RPMI8226 (cell line): Measurements from ENCODE around the gene UBE2G2.
A peak's percentile ranks its signal among the peaks of the same experiment; 100 is the strongest.

Experiments used
- DNase-seq: peaks from one replicate; pipeline ENCODE4 v3.0.0-alpha.2; 2015

The UBE2G2 gene

DNA sequence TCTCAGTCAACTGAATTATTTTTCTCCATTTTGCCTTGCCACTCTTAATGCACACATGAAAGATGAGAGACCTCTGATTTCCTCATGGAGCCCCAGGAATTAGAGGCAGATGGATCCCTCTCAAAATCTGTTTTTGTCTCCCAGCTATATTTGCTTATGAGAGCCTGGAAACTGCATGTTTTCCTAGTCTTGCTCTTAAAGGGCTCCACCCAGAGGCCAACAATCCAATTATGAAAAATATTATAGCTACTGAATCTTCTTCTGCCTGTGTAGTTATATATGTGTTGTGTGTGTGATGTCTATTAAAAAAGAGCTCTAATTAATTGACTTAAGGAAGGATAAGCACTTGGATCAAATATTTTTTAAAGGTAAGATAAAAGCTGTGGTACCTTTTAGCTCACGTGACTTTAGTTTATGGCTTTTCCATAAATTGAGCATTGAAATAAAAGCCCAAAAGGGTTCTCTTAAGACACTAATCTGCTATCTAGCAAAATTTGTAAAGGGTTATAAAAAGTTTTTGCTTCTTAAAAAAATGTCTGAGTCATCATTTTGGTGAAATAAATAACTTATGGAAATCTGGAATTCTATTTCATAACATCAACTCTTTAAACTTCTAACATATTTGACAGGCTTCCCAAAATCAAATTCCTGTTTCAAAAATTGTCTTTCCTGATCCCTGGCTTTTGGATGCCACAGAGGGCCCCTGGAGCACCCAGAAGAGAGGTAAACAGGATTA is 59.0 kb downstream of the UBE2G2 start:
- peak; percentile 47 for DNase-seq

DNA sequence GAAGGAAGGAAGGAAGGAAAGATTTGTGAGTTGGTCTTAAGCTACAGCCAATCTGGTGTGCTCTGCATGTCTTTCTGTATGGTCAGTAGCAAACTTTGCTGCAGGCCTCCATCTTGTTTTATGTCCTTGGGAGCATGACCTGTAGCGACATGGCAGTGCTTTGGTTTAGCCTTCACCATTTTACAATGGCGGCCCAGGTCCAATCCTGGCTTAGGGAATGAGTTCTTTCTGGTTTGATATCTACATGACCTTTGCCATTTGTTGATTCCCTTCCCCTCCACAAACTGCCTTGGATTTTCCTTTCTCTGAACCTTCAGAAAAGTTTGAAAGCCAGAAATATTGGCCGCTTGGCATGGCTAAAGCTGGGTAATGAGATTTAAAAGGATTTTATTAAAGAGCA is 59.7 kb downstream of the UBE2G2 start:
- no peak for DNase-seq

DNA sequence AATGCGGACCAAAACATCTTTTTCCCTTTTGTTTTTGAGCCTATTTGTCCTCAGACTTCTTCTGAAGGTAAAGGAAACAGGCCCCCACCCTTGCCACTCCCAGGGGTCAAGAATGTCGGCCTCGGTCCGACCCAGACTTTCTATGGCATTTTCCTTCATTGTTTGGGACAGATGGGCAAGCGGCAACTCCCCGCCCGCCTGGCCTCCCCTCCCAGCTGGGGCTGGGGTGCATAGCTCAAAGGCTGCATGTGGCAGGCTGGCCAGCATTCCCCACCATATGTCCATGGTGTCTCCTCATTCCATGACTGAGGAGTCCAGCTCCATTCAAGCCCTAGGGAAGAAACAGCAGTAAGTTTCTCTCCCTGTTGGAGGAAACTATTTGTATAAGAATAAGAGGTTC is 60.9 kb downstream of the UBE2G2 start:
- DNase-seq, result no peak

DNA sequence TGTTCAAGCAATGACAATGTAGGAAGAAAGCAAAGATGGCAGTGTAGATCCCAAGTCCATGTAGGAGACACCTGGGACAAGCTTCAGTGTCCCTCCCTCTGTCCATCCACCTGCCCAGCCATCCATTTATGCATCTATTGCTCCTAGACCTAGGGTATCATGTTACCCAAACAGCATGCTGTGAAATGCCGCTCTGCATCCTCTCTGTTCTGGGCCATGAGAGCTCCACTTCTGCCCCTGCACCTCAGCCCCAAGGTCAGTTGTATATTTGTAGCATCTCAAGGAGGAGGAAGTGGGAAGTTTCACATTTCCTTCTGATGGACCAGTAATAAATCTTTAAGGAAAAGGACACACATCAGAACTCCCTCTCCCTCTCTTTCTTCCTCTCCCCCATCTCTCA is 62.3 kb downstream of the UBE2G2 start:
- no peak for DNase-seq

DNA sequence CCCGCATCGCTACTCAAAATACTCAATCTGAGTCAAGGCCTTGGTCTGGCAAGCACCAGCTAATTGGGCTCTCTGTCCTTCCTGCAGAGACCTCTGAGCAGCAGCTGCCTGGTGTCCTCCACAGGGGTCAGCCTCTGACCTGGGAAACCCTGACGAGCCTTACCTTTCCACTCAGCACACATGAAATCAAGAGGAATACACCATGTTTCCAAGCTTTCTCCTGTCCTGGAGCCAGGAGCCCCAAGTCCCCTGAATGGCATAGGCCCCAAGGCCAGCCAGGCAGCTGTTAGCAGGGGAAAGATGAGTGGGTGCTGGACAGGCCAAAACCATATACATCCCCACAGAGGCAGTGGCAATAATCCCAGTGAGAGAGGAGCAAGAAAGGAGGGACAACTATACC is 63.0 kb downstream of the UBE2G2 start:
- no peak for DNase-seq

DNA sequence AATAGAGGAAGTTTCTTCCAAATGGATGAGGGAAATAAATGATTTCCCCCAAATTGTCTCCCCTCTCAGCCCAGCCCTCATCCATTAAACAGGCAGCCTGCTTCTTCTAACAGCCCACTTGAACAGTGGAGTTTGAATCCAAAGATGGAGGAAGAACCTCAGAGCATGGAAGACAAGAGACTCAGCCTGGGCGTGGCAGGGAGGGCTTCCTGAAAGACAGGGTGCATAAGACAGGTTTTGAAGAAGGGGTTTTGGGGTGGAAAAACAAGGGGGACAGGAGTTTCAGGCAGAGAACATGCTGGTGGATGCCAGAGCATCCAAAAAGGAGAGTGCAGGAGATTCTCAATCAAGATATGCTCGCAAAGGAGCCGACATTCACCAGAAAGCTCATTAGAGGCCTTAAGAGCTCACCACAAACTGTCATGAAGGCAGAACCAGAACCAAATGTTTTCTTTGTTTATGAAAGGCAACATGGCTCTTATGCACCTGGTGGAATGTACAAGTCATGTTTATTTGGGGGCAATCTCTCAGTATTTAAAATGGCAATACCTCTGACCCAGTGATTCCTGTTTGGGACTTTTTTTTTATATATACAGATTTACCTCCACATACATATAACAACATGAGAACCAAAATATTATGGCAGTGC is 63.8 kb downstream of the UBE2G2 start:
- DNase-seq, result peak; percentile 49

DNA sequence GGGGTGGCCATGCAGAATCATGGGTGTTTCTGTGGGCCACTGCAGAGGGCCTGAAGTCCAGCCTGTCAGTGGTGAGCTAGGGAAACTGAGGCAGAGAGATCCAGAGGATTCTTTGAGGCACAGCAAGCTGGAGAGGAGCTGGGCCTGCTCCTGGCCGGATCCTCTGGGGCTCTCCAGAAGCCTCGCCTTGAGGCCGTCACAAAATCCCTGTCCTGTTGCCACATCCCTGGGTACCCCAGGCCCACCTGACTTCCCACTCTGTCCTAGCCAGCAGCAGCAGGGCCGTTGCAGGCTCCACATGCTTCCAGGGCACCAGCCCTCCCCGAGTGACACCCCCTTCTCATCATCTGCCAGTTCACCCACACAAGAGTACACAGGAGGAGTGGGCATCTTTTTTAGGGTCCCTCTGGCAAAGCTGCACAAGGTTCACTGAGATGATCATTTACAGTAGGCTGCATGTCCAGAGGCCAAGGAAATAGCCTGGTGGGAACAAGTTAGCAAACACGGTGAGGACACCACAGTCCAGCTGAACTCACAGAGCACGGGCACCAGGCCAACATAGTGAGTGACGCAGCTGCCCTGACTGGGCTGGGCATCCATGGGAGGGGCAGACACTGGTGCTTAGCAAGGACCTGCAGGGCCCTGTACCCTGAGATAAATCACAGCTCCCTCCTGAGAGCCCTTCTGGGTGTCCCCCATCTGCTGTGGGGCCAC is 65.2 kb downstream of the UBE2G2 start:
- no peak for DNase-seq

DNA sequence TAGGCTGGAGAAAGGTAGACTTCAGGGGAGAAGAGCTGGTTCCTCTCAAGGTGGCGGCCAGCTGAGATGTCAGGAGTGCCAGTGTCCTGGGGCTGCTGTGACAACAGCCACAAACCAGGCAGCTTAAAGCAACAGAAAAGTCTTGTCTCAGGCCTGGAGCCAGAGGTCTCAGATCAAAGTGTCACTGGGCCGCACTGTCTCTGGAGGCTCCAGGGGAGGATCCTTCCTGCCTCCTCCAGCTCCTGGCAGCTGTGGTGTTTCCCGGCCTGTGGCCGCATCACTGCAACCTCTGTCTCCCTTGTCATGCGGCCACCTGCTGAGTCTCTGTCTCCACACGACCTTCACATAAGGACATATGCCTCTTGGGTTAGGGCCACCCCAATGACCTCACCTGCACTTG is 65.8 kb downstream of the UBE2G2 start:
- DNase-seq, result no peak

DNA sequence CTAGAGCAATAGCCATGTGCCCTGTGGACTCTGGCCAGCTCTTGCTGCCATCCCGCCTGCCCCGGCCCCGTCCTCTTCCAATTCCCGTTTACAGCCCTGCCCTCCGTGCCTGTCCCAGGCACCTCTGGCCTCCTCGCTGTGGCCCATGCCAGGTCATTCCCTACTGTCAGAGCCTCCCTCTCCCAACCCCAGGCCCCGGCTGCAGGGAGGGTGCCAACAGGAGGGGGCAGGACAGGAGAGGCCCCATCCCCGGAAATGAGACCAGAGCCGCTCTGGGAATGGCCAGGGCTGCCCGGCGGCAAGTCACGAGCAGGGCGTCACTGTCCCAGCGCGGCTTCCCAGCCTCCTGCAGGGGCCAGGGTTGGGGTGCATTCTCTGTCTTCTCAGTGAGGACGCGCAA is 66.8 kb downstream of the UBE2G2 start:
- DNase-seq, result no peak

DNA sequence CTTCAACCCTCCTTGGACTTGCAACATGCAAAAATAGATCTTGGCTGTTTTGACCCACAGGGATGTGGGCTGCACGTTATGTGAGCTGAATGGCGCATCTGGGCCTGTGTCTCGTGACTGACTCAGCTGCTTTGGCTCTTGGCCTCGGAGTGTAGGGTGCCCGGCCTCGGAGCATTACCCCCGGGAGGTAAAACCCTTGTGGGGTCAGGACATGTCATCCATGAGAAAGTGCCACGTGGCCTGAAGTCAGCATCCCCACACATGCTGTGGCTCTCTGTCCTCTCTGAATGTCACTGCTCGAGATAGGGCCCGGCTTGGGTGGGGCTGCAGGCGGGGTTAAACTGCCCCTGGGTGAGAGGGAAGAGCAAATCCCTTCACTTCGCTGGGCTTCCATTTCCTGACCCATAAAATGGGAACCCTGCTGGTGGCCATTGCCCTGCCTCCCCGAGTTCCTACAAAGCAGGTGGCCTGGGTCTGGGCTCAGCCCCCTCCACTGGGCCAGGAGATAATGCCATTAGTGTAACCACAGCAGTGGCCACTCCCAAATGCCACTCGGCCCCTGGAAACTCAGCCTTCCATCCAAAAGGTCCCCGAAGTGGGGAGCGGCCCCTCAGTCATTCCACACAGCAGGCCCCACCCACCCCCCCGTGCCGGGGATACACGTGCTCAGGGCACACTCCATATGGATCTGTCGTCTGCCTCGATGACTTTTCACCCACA is 67.4 kb downstream of the UBE2G2 start:
- DNase-seq, result no peak

DNA sequence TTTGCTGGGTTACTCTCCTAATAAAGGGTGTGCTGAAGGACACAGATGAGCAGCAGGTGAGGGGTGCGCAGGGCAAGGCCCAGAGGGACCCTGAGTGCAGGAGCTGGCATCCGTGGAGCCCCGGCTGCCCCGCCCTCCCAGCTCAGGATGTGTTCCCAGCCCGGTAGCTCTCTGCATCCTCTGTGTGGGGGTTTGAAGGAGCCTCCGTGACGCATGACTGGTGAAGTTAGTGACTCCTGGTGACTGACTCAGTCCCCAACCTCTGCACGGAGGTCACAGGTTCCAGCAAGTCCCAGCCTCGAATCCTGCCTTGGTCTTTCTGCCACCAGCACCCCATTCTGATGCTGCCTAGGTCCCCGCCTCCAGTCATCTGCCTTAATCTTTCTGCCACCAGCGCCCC is 68.7 kb downstream of the UBE2G2 start:
- DNase-seq, result no peak

DNA sequence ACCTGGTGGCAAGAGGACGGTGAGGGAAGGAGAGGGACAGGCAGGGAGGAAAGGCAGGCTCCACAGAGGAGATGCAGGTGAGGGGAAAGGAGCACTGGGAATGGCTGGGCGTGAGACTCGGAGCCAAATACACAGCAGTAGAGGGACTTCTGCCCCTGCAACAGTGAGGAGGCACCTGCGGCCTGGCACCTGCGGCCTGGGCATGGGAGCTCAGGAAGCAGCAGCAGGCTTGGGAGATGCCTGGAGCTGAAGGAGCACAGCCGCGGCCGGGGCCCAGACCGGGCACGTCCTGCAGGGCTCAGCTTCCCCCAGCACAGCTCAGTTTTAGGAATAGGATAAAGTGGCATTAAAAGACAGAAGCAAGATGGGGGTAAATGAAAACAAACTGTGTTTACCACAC is 69.4 kb downstream of the UBE2G2 start:
- no peak for DNase-seq

DNA sequence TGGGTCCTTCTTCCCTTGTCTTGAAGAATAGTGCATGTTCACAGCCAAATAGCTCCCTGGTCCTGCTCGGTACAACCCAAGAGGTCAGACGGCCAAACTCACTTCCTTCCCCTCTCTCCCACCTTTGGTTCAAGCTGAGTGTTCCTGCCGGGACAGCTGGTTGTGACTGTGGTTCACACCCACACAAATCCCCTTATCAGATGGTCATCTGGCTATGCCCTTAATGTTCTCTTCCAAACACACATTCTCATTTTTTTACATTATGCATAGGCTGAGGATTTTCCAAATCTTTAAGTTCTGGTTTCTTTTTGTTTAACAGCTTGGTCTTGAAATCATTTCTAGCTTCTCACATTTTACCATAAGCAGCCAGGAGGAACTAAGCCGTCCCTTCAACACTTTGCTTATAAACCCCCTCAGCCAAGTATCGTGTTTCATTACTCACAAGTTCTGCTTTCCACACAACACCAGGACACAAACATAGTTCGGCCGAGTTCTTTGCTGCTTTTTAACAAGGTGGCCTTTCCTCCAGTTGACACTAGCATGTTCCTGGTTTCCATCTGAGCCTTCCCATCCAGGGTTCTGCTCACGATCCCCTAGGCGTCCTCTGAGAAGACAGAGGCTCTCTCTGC is 70.6 kb downstream of the UBE2G2 start:
- DNase-seq, result no peak

DNA sequence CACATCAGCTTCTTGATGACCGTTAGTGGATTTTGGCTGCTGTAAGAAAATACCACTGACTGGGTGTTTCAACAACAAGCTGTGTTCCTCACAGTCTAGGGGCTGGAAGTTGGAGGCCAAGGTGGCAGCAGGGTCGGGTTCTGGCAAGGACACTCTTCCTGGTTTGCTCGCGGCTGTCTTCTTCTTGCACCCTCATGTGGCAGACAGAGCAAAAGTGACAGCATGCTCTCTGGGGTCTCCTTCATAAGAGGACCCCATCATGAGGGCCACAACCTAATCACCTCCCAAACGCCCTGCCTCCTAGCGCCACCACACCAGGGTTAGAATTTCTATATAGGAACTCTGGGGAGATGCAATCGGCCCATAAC is 71.6 kb downstream of the UBE2G2 start:
- no peak for DNase-seq

DNA sequence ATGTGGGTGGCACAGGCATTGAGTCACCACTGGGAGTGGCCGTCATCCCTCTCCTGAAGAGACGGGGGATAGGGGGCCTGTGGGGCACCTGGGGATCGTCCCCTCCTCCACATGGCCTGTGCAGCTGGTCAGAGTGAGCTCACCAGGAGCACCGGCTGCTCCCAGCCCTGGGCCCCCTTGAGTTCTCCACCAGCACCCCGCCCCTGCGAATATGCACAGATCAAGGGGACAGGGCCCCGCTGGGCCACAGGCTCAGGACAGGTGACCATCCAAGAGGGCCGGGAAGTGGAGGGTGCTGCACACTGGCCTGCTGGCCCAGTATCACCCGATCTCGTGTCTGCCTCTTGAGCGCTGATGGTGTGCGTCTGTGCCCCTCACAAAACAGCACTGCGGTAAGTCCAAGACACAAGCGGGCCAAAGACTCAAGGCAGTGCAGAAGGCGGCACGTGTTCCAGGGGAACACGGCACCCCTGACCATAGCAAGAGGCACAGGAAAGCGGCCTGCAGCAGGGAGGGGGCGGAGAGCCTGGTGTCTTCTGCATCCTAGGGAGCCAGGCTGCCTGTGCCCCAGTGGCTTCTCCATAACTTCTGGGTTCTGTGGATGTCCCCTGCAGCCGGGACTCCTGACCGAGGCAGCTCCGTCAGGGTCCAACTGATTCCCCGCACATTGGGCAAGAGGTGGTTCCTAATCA is 72.1 kb downstream of the UBE2G2 start:
- DNase-seq, result no peak

DNA sequence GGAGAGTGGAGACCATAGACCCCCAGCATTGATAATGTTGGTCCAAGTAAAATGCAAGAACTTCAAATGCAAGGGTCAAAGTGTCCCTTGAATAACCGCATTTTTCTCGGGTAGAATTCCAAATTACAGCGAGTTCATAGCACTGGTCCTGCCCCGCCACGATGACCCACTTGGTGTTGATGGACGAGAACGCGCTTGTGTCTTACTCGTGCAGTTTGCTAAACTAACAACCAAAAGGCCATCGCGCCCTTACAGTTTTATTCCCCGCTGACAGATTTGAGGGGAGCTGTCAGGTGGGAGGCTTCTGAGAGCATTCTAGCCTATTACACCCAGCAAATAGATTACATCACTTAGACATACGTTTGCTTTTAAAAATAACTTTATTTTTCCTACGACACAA is 72.9 kb downstream of the UBE2G2 start:
- DNase-seq, result no peak

DNA sequence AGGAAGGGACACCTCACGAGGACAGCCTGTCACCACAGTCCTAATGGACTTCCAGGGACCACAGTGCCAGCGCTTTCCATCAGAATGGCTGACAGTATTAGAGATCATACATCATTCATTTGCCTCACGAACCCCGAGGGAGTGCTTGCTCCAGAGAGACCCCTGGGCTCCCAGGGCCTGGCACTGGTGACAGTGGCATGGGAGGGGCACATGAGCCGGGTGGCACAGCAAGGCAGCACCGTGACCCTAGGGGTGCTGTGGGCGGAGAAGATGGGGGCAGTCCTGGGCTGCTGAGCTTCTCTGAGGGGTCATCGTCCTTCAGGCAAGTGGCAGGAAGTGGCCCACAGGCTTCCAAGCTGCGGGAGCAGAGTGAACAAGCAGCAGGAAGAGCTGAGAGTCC is 73.9 kb downstream of the UBE2G2 start:
- no peak for DNase-seq

DNA sequence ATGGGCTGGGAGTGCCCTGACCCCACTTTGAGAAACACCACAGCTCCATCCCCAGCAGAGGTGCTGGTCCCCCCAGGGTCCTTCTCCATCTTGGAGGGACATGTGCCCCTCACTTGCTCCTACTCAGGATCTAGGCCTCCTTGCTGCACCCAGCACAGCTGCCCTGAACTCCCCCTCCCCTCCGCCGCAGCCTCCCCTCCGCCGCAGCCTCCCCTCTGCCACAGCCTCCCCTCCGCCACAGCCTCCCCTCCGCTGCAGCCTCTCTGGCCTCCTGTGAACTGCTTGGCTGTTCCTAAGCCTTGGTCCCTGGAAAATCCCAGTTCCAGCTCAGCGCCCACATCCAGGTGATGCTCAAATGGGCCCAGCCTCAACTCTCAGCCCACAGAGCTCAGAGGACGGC is 74.3 kb downstream of the UBE2G2 start:
- DNase-seq, result no peak

DNA sequence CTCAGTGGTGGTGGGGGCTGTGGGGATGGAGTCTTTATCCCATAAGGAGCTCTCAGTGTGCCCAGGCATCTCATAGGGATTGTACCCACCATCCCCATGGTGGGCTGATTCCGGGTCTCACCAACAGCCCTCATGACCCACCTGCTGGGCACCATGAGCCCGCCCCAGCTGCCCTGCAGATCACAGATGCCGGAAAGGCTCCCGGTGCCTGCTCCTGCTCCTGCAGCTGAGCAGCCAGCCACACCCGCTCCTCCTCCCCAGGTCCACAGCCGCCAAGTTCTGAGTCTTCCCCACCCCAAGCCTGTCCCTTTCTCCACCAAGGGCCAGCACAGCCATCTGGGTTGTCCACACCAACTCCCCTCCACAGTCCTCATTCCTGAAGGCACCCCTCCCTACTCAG is 74.8 kb downstream of the UBE2G2 start:
- DNase-seq, result no peak

DNA sequence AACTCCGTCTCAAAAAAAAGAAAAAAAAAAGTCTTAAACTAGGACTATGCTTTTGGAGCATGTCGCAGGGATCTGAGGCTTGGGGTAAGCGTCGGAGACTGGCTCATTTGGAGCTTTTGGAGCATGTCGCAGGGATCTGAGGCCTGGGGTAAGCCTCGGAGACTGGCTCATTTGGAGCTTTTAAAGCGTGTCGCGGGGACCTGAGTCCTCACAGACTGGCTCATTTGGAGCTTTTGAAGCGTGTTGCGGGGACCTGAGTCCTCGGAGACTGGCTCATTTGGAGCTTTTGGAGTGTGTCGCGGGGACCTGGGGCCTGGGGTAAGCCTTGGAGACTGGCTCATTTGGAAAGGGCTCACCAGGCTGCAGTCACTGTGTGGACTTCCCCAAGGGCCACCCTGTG is 76.7 kb downstream of the UBE2G2 start:
- DNase-seq, result no peak

DNA sequence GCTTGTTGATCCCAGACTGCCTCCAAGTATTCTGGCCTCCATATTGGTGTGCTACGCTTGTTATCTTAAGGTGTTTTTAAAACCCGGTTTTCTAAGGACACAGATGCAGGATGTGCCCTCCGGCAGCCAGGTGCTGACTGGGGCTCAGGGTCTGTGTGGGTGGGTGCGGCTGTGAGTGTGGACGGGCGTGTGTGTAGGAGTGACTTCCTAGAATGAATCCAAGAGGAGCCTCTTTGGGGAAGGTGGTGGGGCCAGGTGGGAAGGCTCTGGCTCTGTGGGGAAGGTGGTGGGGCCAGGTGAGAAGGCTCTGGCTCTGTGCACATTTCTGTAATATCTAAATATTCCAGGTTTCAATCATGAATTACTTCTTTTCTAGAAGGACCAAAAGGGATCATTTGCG is 77.4 kb downstream of the UBE2G2 start:
- no peak for DNase-seq
